Muscle layer of duodenum (tissue), 2 donors: ENCODE results near the gene AQP2.
"Not testable (repeated sequence)": the region's sequence is repeated elsewhere in the genome, so short reads cannot be mapped to it uniquely, and the experiment has no call there.

ENCODE experiments used
- H3K27ac ChIP-seq: one replicate; pipeline ENCODE4 v1.7.0; 2013; ENCODE audit warnings: mild to moderate bottlenecking, low read length
- H3K27me3 ChIP-seq: one replicate; pipeline ENCODE4 v1.7.0; 2013; ENCODE audit warnings: low read depth, mild to moderate bottlenecking, control low read depth, low read length
- H3K36me3 ChIP-seq, 2 donors: one replicate each; pipeline ENCODE4 v1.7.0; 2013; ENCODE audit warnings: low read length in 2 of 2, control low read depth in 1 of 2, mild to moderate bottlenecking in 1 of 2; ENCODE audit not compliant: insufficient read depth in 2 of 2, control insufficient read depth in 1 of 2
- H3K4me1 ChIP-seq, 2 donors: one replicate each; pipeline ENCODE4 v1.7.0; 2013; ENCODE audit warnings: low read length in 2 of 2, mild to moderate bottlenecking in 2 of 2, control low read depth in 1 of 2, moderate library complexity in 1 of 2; ENCODE audit not compliant: insufficient read depth in 2 of 2, control insufficient read depth in 1 of 2
- H3K4me3 ChIP-seq, 2 donors: one replicate each; pipeline ENCODE4 v1.7.0; 2013; ENCODE audit warnings: low read length in 2 of 2, low read depth in 1 of 2, mild to moderate bottlenecking in 1 of 2
- H3K9me3 ChIP-seq, 2 donors: one replicate each; pipeline ENCODE4 v1.7.0; 2013; ENCODE audit warnings: low read length in 2 of 2, control low read depth in 1 of 2, mild to moderate bottlenecking in 1 of 2; ENCODE audit not compliant: control insufficient read depth in 1 of 2
- donor health status: healthy.

The AQP2 gene

GRCh38 chr12:49978125-49978524 lies 27.6 kb downstream of the AQP2 start:
- Histone ChIP-seq H3K4me1 (peaks cover 7 to 36% of the 10 kb centered on the region in 2 donors), H3K9me3 (no peaks in the 10 kb centered on the region), H3K27me3 (no peaks in the 10 kb centered on the region), H3K4me3 (no peak overlapping the region), H3K36me3 (no peaks in the 10 kb centered on the region), H3K27ac (no peak overlapping the region)

GRCh38 chr12:49979016-49979586 lies 28.6 kb downstream of the AQP2 start:
- Histone ChIP-seq H3K36me3 (no peaks in the 10 kb centered on the region), H3K27ac (no peak overlapping the region), H3K4me3 (no peak overlapping the region), H3K4me1 (peaks cover 10 to 43% of the 10 kb centered on the region in 2 donors), H3K9me3 (no peaks in the 10 kb centered on the region), H3K27me3 (no peaks in the 10 kb centered on the region)

- Histone ChIP-seq H3K27me3 (no peaks in the 10 kb centered on the region), H3K4me3 (no peak overlapping the region), H3K27ac (no peak overlapping the region)
These were observed 29.3 kb downstream of the AQP2 start for GRCh38 chr12:49979791-49980190.

GRCh38 chr12:49980501-49981349 lies 30.2 kb downstream of the AQP2 start:
- H3K4me3 ChIP-seq = no peak overlapping the region
- peaks cover 8 to 43% of the 10 kb centered on the region in 2 donors for H3K4me1 ChIP-seq
- H3K27me3 ChIP-seq = no peaks in the 10 kb centered on the region
- H3K36me3 ChIP-seq = no peaks in the 10 kb centered on the region
- H3K9me3 ChIP-seq = no peaks in the 10 kb centered on the region
- H3K27ac ChIP-seq = no peak overlapping the region

More at GRCh38 chr12:49979791-49980190, 29.3 kb downstream of the AQP2 start:
- Histone ChIP-seq H3K36me3 (no peaks in the 10 kb centered on the region), H3K9me3 (no peaks in the 10 kb centered on the region), H3K4me1 (peaks cover 14 to 44% of the 10 kb centered on the region in 2 donors)

- no peak overlapping the region for H3K4me3 ChIP-seq
- peak overlapping the region; percentile 23 for H3K27ac ChIP-seq
- peaks cover 8 to 57% of the 10 kb centered on the region in 2 donors for H3K4me1 ChIP-seq
- H3K9me3 ChIP-seq = no peaks in the 10 kb centered on the region
- H3K36me3 ChIP-seq = no peaks in the 10 kb centered on the region
- H3K27me3 ChIP-seq = no peaks in the 10 kb centered on the region
These were observed 31.9 kb downstream of the AQP2 start for GRCh38 chr12:49982246-49983087.

GRCh38 chr12:49983892-49984291 lies 33.4 kb downstream of the AQP2 start:
- Histone ChIP-seq H3K4me3 (no peak overlapping the region), H3K36me3 (no peaks in the 10 kb centered on the region), H3K4me1 (peaks cover 8 to 58% of the 10 kb centered on the region in 2 donors), H3K27me3 (no peaks in the 10 kb centered on the region), H3K9me3 (no peaks in the 10 kb centered on the region), H3K27ac (no peak overlapping the region)

GRCh38 chr12:49984476-49985359 lies 34.2 kb downstream of the AQP2 start:
- Histone ChIP-seq H3K4me3 (no peak overlapping the region), H3K27ac (no peak overlapping the region), H3K27me3 (no peaks in the 10 kb centered on the region), H3K9me3 (no peaks in the 10 kb centered on the region), H3K36me3 (no peaks in the 10 kb centered on the region), H3K4me1 (peaks cover 8 to 58% of the 10 kb centered on the region in 2 donors)

GRCh38 chr12:49985981-49986380 lies 35.4 kb downstream of the AQP2 start:
- no peaks in the 10 kb centered on the region for H3K36me3 ChIP-seq
- H3K27me3 ChIP-seq = no peaks in the 10 kb centered on the region
- H3K4me1 ChIP-seq = peaks cover 8 to 58% of the 10 kb centered on the region in 2 donors
- H3K4me3 ChIP-seq = no peak overlapping the region
- H3K27ac ChIP-seq = no peak overlapping the region
- H3K9me3 ChIP-seq = no peaks in the 10 kb centered on the region

GRCh38 chr12:49986476-49986875 lies 35.9 kb downstream of the AQP2 start:
- peaks cover 8 to 58% of the 10 kb centered on the region in 2 donors for H3K4me1 ChIP-seq
- H3K27ac ChIP-seq, H3K4me3 ChIP-seq, H3K9me3 ChIP-seq, H3K27me3 ChIP-seq, H3K36me3 ChIP-seq: not testable (repeated sequence)

- no peaks in the 10 kb centered on the region for H3K27me3 ChIP-seq
- no peaks in the 10 kb centered on the region for H3K9me3 ChIP-seq
- H3K4me3 ChIP-seq = no peak overlapping the region
- H3K27ac ChIP-seq = no peak overlapping the region
- H3K4me1 ChIP-seq = peaks cover 8 to 47% of the 10 kb centered on the region in 2 donors
- H3K36me3 ChIP-seq = peaks cover 8 to 12% of the 10 kb centered on the region in 2 donors
These were observed 37.2 kb downstream of the AQP2 start for GRCh38 chr12:49987625-49988303.
